Mesothelial cell of epicardium (in vitro differentiated cells): ENCODE data around the gene USP3. TPM values are rescaled to one million over a fixed set of nuclear protein-coding genes. Genes with fewer than 3 reads are reported as not detected.
A peak's percentile ranks its signal among the peaks of the same experiment; 100 is the strongest.

Experiments used
- DNase-seq, 2 experiments: peaks; one replicate each; pipeline ENCODE4 v3.0.0; 2021; ENCODE audit warnings: low spot score in 2 of 2; ENCODE audit not compliant: unreplicated experiment in 2 of 2
- H3K27ac Mint-ChIP-seq: 2 replicates; pipeline ENCODE4 v1.8.0; 2021; ENCODE audit warnings: mixed read lengths
- H3K27me3 Mint-ChIP-seq: 2 replicates; pipeline ENCODE4 v1.8.0; 2021; ENCODE audit warnings: low read depth, mixed read lengths
- H3K36me3 Mint-ChIP-seq: 2 replicates; pipeline ENCODE4 v1.8.0; 2021; ENCODE audit warnings: mixed read lengths
- H3K4me1 Mint-ChIP-seq: 2 replicates; pipeline ENCODE4 v1.8.0; 2021; ENCODE audit warnings: mixed read lengths
- H3K4me3 Mint-ChIP-seq: 2 replicates; pipeline ENCODE4 v1.8.0; 2021; ENCODE audit warnings: mild to moderate bottlenecking, moderate library complexity, mixed read lengths
- H3K9me3 Mint-ChIP-seq: 2 replicates; pipeline ENCODE4 v1.8.0; 2021; ENCODE audit warnings: mixed read lengths
- total RNA-seq: library from RNA; stranded (reverse); gene quantifications from 3 replicates; pipeline ENCODE4 v1.2.1, GENCODE V29; 2021
- TF ChIP-seq, protein P1 (sequence below): fragments of 200-600 bp; sonication (generic); IDR thresholded peaks from one replicate; pipeline ENCODE4 v1.5.0; 2021; ENCODE audit warnings: antibody characterized with exemption; ENCODE audit not compliant: unreplicated experiment

The USP3 gene
- total RNA-seq, 1 donor from 2014 or later = 72.7 TPM

DNA sequence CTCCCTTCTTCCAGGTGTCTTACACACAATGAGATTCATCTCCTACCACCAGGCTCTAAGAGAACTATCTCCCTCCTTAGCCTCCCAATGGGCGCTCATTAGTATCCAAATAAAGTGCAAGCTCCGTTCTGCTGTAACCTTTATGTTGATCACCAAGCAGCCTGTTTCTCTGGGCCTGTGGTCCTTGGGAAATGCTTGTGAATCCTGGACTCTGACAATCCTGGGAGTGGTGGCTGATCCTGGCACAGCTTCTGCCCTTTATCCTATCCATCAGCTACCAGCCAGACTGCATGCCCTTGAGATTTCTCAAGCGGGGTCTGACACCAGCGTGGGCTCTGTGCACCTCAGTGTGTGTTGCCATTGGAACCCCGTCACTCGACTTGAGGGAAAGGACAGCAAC lies 26.1 kb upstream of the USP3 start:
- H3K27ac Mint-ChIP-seq = no peak overlapping the region
- TF ChIP-seq, protein P1, sequence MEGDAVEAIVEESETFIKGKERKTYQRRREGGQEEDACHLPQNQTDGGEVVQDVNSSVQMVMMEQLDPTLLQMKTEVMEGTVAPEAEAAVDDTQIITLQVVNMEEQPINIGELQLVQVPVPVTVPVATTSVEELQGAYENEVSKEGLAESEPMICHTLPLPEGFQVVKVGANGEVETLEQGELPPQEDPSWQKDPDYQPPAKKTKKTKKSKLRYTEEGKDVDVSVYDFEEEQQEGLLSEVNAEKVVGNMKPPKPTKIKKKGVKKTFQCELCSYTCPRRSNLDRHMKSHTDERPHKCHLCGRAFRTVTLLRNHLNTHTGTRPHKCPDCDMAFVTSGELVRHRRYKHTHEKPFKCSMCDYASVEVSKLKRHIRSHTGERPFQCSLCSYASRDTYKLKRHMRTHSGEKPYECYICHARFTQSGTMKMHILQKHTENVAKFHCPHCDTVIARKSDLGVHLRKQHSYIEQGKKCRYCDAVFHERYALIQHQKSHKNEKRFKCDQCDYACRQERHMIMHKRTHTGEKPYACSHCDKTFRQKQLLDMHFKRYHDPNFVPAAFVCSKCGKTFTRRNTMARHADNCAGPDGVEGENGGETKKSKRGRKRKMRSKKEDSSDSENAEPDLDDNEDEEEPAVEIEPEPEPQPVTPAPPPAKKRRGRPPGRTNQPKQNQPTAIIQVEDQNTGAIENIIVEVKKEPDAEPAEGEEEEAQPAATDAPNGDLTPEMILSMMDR = no peak
- no peaks in the 10 kb centered on the region for H3K9me3 Mint-ChIP-seq
- H3K36me3 Mint-ChIP-seq = no peaks in the 10 kb centered on the region
- peaks cover 18% of the 10 kb centered on the region for H3K4me1 Mint-ChIP-seq
- no peaks in the 10 kb centered on the region for H3K27me3 Mint-ChIP-seq
- no peak overlapping the region for H3K4me3 Mint-ChIP-seq
- DNase-seq = no peak

DNA sequence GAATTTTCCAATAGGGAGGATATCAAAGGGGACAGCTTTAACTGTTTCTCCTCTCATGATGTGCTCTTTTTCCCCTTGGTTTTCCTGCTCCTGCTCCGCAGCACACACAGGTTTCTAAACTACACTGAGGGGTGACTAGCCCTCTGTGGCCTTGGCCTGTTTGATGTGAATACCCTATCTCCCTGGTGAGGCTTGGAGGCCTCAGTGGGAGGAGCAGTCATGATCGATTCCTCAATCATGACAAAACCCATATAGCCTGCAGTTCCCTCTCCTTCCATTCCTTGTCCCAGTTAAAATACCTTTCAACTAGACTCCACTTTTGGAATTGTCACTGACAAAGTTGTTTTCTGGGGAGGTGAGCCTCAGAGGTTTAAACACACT lies 24.0 kb upstream of the USP3 start:
- H3K36me3 Mint-ChIP-seq = no peaks in the 10 kb centered on the region

DNA sequence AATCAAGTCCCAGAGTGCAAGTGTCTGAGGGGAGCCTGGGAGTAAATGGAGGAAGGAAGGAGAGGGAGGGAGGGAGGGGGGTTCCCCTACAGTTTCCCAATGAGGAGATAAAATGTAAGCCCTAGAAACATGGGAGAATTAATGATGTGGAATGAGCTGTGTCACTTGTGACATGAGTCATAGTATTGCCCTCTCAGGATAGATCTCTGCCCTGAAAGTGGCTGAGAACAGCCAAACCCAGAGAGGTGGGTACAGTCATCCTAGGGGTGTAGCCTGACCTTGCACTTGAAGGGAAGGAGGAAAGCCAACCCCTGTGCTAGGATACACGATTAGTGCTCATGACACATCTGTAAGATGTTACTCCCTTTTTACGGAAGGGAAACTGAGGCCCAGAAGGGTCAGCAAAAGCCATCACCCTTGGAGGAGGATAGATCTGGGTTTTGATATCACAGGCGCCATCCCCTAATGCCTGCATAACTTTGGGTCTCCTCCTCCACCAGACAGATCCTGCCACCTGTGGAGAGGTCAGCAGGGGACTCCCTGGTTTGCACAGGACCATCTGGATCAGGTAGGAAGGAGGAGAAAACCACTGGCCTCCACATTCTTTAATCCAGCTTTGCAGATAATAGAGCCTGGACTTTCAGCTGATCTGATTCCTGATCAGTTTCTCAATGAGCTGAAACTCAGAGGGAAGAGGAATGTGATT lies 23.1 kb upstream of the USP3 start:
- Mint-ChIP-seq H3K4me3 (no peak overlapping the region), H3K4me1 (peaks cover 20% of the 10 kb centered on the region), H3K27ac (no peak overlapping the region), H3K9me3 (no peaks in the 10 kb centered on the region), H3K27me3 (no peaks in the 10 kb centered on the region), H3K36me3 (no peaks in the 10 kb centered on the region)
- DNase-seq = no peak
- TF ChIP-seq, protein P1 = no peak

More for the DNA sequence above, 24.0 kb upstream of the USP3 start:
- TF ChIP-seq, protein P1 = no peak
- Mint-ChIP-seq H3K27ac (no peak overlapping the region), H3K27me3 (no peaks in the 10 kb centered on the region), H3K9me3 (no peaks in the 10 kb centered on the region), H3K4me3 (no peak overlapping the region), H3K4me1 (peaks cover 23% of the 10 kb centered on the region)
- DNase-seq = no peak

DNA sequence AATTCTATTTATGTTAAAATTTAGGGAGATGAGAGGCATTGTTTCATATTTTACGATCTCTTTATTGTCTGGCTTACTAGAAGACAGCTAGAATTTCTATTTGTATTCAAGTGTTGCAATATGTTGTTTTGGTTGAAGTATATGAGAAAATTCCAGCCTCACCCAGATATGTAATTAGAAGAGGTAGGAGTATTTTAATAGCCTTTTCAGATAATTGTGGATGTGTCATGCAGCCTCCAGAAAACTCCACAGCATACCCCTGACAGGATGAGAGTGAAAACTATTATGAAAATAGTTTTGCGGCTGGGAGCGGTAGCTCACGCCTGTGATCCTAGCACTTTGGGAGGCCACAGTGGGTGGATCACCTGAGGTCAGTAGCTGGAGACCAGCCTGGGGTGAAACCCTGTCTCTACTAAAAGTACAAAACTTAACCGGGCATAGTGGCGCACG lies 21.5 kb upstream of the USP3 start:
- no peak for DNase-seq

DNA sequence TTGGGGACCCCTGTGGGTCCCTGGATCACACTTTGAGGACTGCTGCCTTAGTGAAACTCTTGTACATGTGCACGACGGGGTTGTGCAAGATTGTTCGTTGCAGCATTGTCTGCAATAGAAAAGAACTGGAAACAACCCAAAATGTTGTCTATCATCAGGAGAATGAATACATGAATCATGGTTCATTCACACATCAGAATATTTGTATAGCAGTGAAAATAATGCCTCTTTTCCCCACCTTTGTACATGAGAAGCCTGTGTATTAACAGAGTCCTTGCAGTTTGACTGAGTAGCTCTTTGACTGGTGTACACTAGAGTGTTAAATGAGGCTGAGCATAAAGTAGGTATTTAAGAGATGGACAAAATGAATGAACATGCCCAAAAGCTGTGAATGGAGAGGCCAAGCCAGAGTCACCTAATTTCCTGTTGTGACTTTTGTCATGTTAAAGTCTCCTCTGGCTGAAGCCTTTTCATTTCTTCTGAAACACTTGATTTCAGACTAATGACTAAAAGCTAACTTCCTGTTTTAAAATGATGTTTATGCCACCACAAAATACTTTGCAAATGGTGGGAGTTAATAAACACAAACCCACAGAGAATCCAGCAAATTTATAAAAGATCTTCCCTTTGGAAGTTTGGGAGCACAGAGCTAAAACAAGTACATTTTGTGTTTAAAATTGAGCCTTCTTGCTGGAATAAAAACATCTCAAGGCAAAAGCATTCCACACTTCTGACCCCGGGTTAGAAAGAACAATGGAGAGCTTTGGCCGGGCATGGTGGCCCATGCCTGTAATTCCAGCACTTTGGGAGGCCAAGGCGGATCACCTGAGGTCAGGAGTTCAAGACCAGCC lies 20.6 kb upstream of the USP3 start:
- no peaks in the 10 kb centered on the region for H3K9me3 Mint-ChIP-seq
- no peak overlapping the region for H3K4me3 Mint-ChIP-seq
- H3K4me1 Mint-ChIP-seq = peaks cover 20% of the 10 kb centered on the region
- TF ChIP-seq, protein P1 = no peak
- no peak overlapping the region for H3K27ac Mint-ChIP-seq
- H3K27me3 Mint-ChIP-seq = peaks cover 1% of the 10 kb centered on the region
- no peaks in the 10 kb centered on the region for H3K36me3 Mint-ChIP-seq
- no peak for DNase-seq

More for the DNA sequence above, 21.5 kb upstream of the USP3 start:
- no peaks in the 10 kb centered on the region for H3K9me3 Mint-ChIP-seq
- H3K27ac Mint-ChIP-seq = peak overlapping the region; percentile 59
- TF ChIP-seq, protein P1 = no peak
- peaks cover 20% of the 10 kb centered on the region for H3K4me1 Mint-ChIP-seq
- peaks cover 1% of the 10 kb centered on the region for H3K27me3 Mint-ChIP-seq
- H3K4me3 Mint-ChIP-seq = no peak overlapping the region
- no peaks in the 10 kb centered on the region for H3K36me3 Mint-ChIP-seq
